Stimulated activated effector memory CD8-positive, alpha-beta T cell treated with anti-CD3 and anti-CD28 coated beads, Interleukin-12 subunit alpha, Interleukin-12 subunit beta, amount 100 ng/mL, for 72 hours (primary cell): Measurements from ENCODE around the gene NRXN2.

Experiments used
- ATAC-seq: fragments of 150-1000 bp; cut with Tn5 transposase; 2 replicates; pipeline ENCODE4 v1.10.0; 2021
- DNase-seq, 2 donors: peaks; one replicate each; pipeline ENCODE4 v3.0.0; 2021 to 2022; ENCODE audit warnings: low spot score in 2 of 2
- H3K27ac Mint-ChIP-seq: one replicate; pipeline ENCODE4 v1.8.0; 2022; ENCODE audit warnings: mild to moderate bottlenecking, mixed read lengths
- H3K36me3 Mint-ChIP-seq: one replicate; pipeline ENCODE4 v1.8.0; 2022; ENCODE audit warnings: mild to moderate bottlenecking, mixed read lengths
- H3K4me1 Mint-ChIP-seq: one replicate; pipeline ENCODE4 v1.8.0; 2022; ENCODE audit warnings: mixed read lengths
- H3K4me3 Mint-ChIP-seq: one replicate; pipeline ENCODE4 v1.8.0; 2022; ENCODE audit warnings: mild to moderate bottlenecking, mixed read lengths
- H3K9me3 Mint-ChIP-seq: one replicate; pipeline ENCODE4 v1.8.0; 2022; ENCODE audit warnings: mixed read lengths

NRXN2 gene

GRCh38 chr11:64654439-64654838 lies 68.6 kb downstream of the NRXN2 start:
- Mint-ChIP-seq H3K9me3 (no peaks in the 10 kb centered on the region), H3K27ac (no peak overlapping the region), H3K4me3 (no peak overlapping the region), H3K4me1 (peaks cover 13% of the 10 kb centered on the region), H3K36me3 (no peaks in the 10 kb centered on the region)
- no peak for ATAC-seq
- DNase-seq, result no peak

- no peak for ATAC-seq
- H3K27ac Mint-ChIP-seq, result no peak overlapping the region
- no peak overlapping the region for H3K4me3 Mint-ChIP-seq
- H3K4me1 Mint-ChIP-seq, result peaks cover 13% of the 10 kb centered on the region
- H3K9me3 Mint-ChIP-seq, result no peaks in the 10 kb centered on the region
- no peak for DNase-seq
- no peaks in the 10 kb centered on the region for H3K36me3 Mint-ChIP-seq
These were observed 69.5 kb downstream of the NRXN2 start for GRCh38 chr11:64653388-64653973.

GRCh38 chr11:64652586-64653387 lies 70.2 kb downstream of the NRXN2 start:
- H3K27ac Mint-ChIP-seq, result no peak overlapping the region
- no peaks in the 10 kb centered on the region for H3K9me3 Mint-ChIP-seq
- ATAC-seq (peak; percentile 67), DNase-seq (peak; percentile 70 to 86)
- no peak overlapping the region for H3K4me3 Mint-ChIP-seq
- no peaks in the 10 kb centered on the region for H3K36me3 Mint-ChIP-seq
- peaks cover 12% of the 10 kb centered on the region for H3K4me1 Mint-ChIP-seq

- H3K4me3 Mint-ChIP-seq, result no peak overlapping the region
These were observed 72.0 kb downstream of the NRXN2 start for GRCh38 chr11:64650923-64651523.

GRCh38 chr11:64649291-64649697 lies 73.7 kb downstream of the NRXN2 start:
- H3K27ac Mint-ChIP-seq, result no peak overlapping the region

More at GRCh38 chr11:64650923-64651523, 72.0 kb downstream of the NRXN2 start:
- DNase-seq (no peak), ATAC-seq (no peak)
- Mint-ChIP-seq H3K27ac (peak overlapping the region; percentile 9), H3K36me3 (no peaks in the 10 kb centered on the region), H3K4me1 (peaks cover 7% of the 10 kb centered on the region), H3K9me3 (no peaks in the 10 kb centered on the region)

GRCh38 chr11:64648551-64648950 lies 74.4 kb downstream of the NRXN2 start:
- Mint-ChIP-seq H3K4me3 (no peak overlapping the region), H3K9me3 (no peaks in the 10 kb centered on the region), H3K27ac (no peak overlapping the region), H3K36me3 (no peaks in the 10 kb centered on the region), H3K4me1 (peaks cover 11% of the 10 kb centered on the region)
- ATAC-seq, result no peak
- DNase-seq, result no peak

More at GRCh38 chr11:64649291-64649697, 73.7 kb downstream of the NRXN2 start:
- Mint-ChIP-seq H3K9me3 (no peaks in the 10 kb centered on the region), H3K4me3 (no peak overlapping the region), H3K4me1 (peaks cover 9% of the 10 kb centered on the region), H3K36me3 (no peaks in the 10 kb centered on the region)
- DNase-seq (no peak), ATAC-seq (no peak)

GRCh38 chr11:64647019-64647779 lies 75.8 kb downstream of the NRXN2 start:
- DNase-seq (no peak), ATAC-seq (no peak)
- no peak overlapping the region for H3K4me3 Mint-ChIP-seq
- peaks cover 4% of the 10 kb centered on the region for H3K4me1 Mint-ChIP-seq
- no peaks in the 10 kb centered on the region for H3K36me3 Mint-ChIP-seq
- no peak overlapping the region for H3K27ac Mint-ChIP-seq
- no peaks in the 10 kb centered on the region for H3K9me3 Mint-ChIP-seq

GRCh38 chr11:64644647-64645275 lies 78.2 kb downstream of the NRXN2 start:
- peak; percentile 27 for ATAC-seq
- H3K36me3 Mint-ChIP-seq, result no peaks in the 10 kb centered on the region
- H3K9me3 Mint-ChIP-seq, result no peaks in the 10 kb centered on the region
- H3K4me1 Mint-ChIP-seq, result peaks cover 4% of the 10 kb centered on the region
- DNase-seq, result no peak
- no peak overlapping the region for H3K27ac Mint-ChIP-seq
- no peak overlapping the region for H3K4me3 Mint-ChIP-seq

- ATAC-seq, result no peak
- Mint-ChIP-seq H3K9me3 (no peaks in the 10 kb centered on the region), H3K27ac (no peak overlapping the region), H3K36me3 (no peaks in the 10 kb centered on the region), H3K4me1 (peaks cover 4% of the 10 kb centered on the region), H3K4me3 (no peak overlapping the region)
- DNase-seq, result no peak
These were observed 78.9 kb downstream of the NRXN2 start for GRCh38 chr11:64643920-64644646.

GRCh38 chr11:64643256-64643881 lies 79.6 kb downstream of the NRXN2 start:
- no peak overlapping the region for H3K27ac Mint-ChIP-seq
- peaks cover 4% of the 10 kb centered on the region for H3K4me1 Mint-ChIP-seq
- H3K9me3 Mint-ChIP-seq, result no peaks in the 10 kb centered on the region
- DNase-seq (no peak), ATAC-seq (no peak)
- no peak overlapping the region for H3K4me3 Mint-ChIP-seq
- no peaks in the 10 kb centered on the region for H3K36me3 Mint-ChIP-seq

GRCh38 chr11:64642871-64643255 lies 80.1 kb downstream of the NRXN2 start:
- Mint-ChIP-seq H3K4me1 (peaks cover 4% of the 10 kb centered on the region), H3K9me3 (no peaks in the 10 kb centered on the region), H3K27ac (no peak overlapping the region), H3K4me3 (no peak overlapping the region), H3K36me3 (no peaks in the 10 kb centered on the region)
- ATAC-seq, result no peak
- no peak for DNase-seq

- no peak for ATAC-seq
- Mint-ChIP-seq H3K4me1 (peaks cover 4% of the 10 kb centered on the region), H3K4me3 (no peak overlapping the region), H3K27ac (no peak overlapping the region), H3K9me3 (no peaks in the 10 kb centered on the region), H3K36me3 (no peaks in the 10 kb centered on the region)
- no peak for DNase-seq
These were observed 80.6 kb downstream of the NRXN2 start for GRCh38 chr11:64642418-64642735.

- no peaks in the 10 kb centered on the region for H3K9me3 Mint-ChIP-seq
- no peak for ATAC-seq
- peaks cover 4% of the 10 kb centered on the region for H3K4me1 Mint-ChIP-seq
- DNase-seq, result no peak
- H3K4me3 Mint-ChIP-seq, result no peak overlapping the region
- no peaks in the 10 kb centered on the region for H3K36me3 Mint-ChIP-seq
- H3K27ac Mint-ChIP-seq, result no peak overlapping the region
These were observed 81.2 kb downstream of the NRXN2 start for GRCh38 chr11:64641596-64642417.
